ENCODE measurements around the gene MISP3.

The MISP3 gene

DNA sequence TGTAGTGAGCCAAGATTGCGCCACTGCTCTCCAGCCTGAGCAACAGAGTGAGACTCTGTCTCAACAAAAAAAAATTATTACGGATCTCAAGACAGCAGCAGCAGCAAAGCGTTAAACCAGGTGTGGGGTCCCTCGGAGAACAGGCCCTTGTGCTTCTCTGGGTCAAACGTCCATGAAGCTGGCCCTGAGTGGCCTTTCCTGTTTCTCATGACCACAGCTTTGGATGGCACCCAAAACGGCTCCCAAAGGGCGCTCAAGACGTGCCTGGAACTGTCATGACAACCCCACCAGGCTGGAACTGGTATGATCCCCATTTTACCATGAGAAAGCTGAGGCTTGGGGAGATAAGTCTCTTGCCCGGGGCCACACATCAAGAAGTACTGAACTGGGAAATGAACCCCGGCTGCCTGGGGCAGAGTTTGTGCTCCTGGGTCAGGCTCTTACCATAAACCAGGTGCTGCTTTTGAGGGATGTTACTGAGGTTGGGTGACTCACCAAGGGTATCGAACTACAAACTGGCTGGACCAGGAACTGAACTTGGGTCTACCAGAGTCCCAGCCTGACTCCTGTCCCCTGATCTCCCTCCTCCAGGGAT lies 29.6 kb downstream of the MISP3 start:
- DNase-seq (ENCODE audit: low read depth in 2 of 2), result no peak

- no peak for DNase-seq (ENCODE audit: low read depth in 2 of 2)
These were observed 30.2 kb downstream of the MISP3 start for GRCh38 chr19:14102756-14103155.

- no peak for DNase-seq (ENCODE audit: low read depth in 2 of 2)
These were observed 30.7 kb downstream of the MISP3 start for GRCh38 chr19:14103310-14103709.

DNA sequence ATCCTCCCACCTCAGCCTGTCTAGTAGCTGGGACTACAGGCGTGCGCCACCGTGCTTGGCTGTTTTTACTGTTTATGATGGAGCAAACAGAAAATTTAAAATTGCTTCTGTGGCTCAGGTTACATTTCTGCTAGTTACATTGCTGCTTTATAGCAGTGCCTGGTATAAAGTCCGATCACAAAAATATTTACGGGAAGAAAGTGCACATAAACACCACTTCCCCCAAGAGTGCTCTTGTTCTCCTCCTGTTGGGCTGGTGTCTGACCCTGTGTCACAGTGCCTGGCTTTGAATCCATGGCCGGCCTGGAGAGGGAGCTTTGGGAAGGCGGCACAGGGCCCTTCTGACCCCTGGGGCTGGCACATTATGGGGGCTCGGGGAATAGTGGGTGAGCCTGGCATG lies 33.1 kb downstream of the MISP3 start:
- no peak for DNase-seq (ENCODE audit: low read depth in 2 of 2)

DNA sequence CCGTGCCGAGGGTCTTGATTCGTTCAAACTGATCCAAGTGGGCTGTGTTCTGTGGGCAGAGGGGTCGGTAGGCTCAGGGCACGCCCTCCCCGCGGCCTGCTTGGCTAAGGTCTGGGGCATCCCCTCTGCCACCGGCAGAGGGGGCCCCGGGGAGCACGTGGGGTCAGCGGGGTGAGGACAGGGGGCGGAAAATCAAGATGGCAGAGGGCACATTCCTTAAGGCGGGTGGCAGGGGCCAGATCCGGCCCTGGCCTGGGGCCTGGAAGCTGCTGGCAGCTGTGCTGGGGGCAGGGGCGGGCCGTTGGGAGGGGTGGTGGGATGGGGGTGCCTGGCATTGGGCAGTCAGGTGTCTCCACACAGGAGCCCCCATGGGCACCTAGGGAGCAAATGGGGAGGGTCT lies 34.3 kb downstream of the MISP3 start:
- DNase-seq (ENCODE audit: low read depth in 2 of 2), result no peak

GRCh38 chr19:14107581-14108461 lies 35.2 kb downstream of the MISP3 start:
- no peak for DNase-seq (ENCODE audit: low read depth in 2 of 2)

GRCh38 chr19:14110650-14111049 lies 38.1 kb downstream of the MISP3 start:
- DNase-seq (ENCODE audit: low read depth in 2 of 2), result no peak

GRCh38 chr19:14111486-14111885 lies 38.9 kb downstream of the MISP3 start:
- DNase-seq (ENCODE audit: low read depth in 2 of 2), result no peak

DNA sequence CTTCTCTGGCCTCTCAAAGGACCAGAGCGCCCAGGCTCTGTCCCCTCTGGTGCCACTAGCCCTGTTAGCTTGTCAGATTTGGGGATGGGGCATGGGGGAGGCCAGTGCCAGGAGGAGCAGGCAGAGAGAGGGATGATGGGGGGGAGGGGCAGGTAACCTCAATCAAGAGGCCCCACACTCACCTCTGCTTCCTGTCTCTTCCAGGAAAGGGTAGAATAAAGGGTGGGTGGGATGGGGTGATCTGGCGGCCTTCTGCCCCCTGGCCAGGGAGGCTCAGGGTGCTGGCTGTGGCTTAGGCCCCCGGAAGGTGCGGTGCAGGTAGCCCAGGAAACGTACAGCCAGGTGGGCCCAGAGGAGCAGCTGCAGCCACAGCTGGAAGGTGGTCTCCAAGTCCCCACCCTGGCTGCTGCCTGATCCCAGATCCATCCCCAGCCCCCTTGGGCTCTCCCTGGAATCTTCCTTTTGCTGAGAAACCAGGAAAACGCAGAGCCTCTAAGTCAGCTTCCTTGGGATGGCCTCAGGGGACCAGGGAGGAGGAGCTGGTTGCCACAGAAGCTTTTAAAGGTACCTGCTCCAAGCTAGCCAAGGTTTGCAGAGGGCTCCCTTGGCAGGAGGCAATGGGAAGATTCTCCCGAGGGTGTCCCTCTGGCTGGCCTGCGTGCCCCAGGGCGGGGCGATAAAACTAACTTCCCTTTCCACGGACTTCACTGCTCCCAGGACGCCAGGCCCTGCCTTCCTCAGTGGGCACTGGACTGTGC lies 39.6 kb downstream of the MISP3 start:
- DNase-seq (ENCODE audit: low read depth in 2 of 2), result no peak

GRCh38 chr19:14112809-14113385 lies 40.3 kb downstream of the MISP3 start:
- no peak for DNase-seq (ENCODE audit: low read depth in 2 of 2)

DNA sequence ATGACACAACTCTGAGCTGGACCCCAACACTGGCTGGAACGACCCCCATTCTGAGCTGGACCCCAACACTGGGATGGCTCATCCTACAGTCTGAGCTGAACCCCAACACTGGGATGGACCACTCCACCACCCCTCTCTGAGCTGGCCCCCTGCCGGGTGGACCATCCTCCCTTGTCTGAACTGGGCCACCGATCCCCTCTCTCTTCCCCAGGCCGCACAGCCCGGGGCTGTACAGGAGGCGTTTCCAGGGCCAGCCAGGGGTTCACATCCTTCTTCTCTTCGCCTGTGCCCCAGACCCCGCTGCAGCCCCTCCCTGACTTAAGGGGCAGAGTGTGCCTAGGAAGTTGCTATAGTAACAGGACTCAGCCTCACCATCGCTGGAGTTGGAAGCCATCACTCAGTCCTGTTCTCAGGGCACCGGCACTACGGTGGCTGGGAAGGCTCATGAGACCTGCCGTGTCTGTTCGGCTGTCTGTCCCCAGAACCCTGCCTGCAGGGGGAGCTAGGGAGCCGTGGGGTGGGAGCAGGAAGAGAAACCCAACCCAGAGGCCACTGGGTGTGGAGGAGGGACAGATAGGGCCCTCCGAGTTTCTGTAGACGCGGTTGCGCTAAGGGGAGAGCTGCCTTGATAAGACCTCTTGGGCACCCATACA lies 41.3 kb downstream of the MISP3 start:
- peak; percentile 49 to 54 for DNase-seq (ENCODE audit: low read depth in 2 of 2)

DNA sequence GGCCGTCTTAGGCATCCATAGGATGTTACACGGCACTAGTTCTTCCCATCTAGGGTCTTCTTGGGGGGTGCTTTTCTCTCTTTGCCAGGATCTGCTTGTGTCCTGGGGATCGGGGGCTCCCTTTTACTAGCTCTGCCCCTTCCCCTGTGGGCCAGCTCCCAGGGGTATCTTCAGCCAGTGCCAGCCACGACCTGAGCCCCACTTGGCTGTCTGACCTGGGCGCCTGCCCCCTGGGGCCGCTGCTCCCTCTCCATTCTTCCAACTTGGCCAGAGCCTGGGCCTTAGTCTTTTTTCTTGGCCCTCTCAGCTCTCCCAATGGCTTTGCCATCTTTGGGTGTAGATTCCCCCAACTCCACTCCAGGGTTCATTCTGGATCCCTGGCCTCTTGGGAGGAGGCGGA lies 41.9 kb downstream of the MISP3 start:
- DNase-seq (ENCODE audit: low read depth in 2 of 2), result no peak

- DNase-seq (ENCODE audit: low read depth in 2 of 2), result peak; percentile 32 to 49
These were observed 42.3 kb downstream of the MISP3 start for GRCh38 chr19:14114854-14115253.

GRCh38 chr19:14115756-14116155 lies 43.2 kb downstream of the MISP3 start:
- no peak for DNase-seq (ENCODE audit: low read depth in 2 of 2)

- no peak for DNase-seq (ENCODE audit: low read depth in 2 of 2)
These were observed 43.9 kb downstream of the MISP3 start for GRCh38 chr19:14116525-14116917.

DNA sequence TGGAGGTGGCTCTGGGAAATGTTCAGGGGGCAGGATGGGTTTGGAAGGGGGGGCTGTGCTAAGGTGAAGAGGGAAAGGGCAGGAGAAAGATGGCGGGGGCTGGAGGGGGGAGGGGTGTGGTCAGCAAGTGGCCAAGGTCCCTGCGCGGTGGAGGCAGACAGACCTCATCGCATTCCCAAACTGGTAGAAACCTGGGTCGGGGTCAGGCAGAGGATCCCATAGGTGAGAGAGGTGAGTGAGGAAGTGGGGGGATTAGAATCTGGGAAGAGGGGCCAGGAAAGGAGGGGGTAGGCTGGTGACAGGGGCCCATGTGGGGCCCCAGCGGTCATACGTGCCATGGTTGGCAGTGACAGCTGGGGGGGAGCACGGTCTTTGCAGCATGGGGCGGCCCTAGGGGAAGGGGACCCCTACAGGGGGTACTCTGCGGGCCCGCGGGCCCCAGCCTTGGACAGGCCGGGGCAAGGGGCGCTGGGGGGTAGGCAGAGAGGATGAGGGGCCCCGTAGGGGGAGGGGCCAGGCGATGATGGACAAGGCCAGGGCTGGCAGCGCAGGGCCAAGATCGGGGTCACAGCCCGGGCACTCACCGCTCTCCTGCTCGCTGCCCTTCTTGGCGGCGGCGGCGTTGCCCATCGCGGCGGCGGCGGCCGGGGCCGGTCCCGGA lies 44.5 kb downstream of the MISP3 start:
- no peak for DNase-seq (ENCODE audit: low read depth in 2 of 2)

GRCh38 chr19:14117668-14118164 lies 45.1 kb downstream of the MISP3 start, which contains the start of gene PRKACA:
Gene PRKACA, minus strand, starts transcription at chr19:14117762. Its CDS starts 215 bp downstream, at chr19:14117547.
- DNase-seq (ENCODE audit: low read depth in 2 of 2), result peak; percentile 96 to 98

GRCh38 chr19:14118165-14119051 lies 45.8 kb downstream of the MISP3 start:
- no peak for DNase-seq (ENCODE audit: low read depth in 2 of 2)

GRCh38 chr19:14119146-14119545 lies 46.6 kb downstream of the MISP3 start:
- no peak for DNase-seq (ENCODE audit: low read depth in 2 of 2)
